ENCODE data around the gene HINFP. TPM values are rescaled to one million over a fixed set of nuclear protein-coding genes. Genes with fewer than 3 reads are reported as not detected.

The HINFP gene
- total and polyA plus RNA-seq, 9 of the 15 experiments (the other 6 are each of a cell fraction or from before 2014, with no cell fraction given): 13.8 to 34.1 (median 22.5) TPM

- TF ChIP-seq ATF6 (CRISPR knock-in tag; IDR thresholded peaks at IDR 0.05): peak; percentile 98
- TF ChIP-seq BRF1 (IDR thresholded peaks at IDR 0.05; ENCODE audit: borderline replicate concordance, extremely low read depth, insufficient read length): no peak
- TF ChIP-seq PHB (CRISPR knock-in tag; IDR thresholded peaks at IDR 0.05): peak; percentile 78
- peak; percentile 99 for TF ChIP-seq POLR2G (IDR thresholded peaks at IDR 0.05; ENCODE audit: low read depth, low read length)
- peak; percentile 92 for TF ChIP-seq GABPB1 (CRISPR knock-in tag; IDR thresholded peaks at IDR 0.05)
- no peak for TF ChIP-seq SMAD3 (CRISPR knock-in tag; conservative IDR thresholded peaks at IDR 0.05)
- no peak for TF ChIP-seq CBX8 (IDR thresholded peaks at IDR 0.05; ENCODE audit: borderline replicate concordance, extremely low read depth, low read depth, low read length, poor library complexity, severe bottlenecking)
- TF ChIP-seq C11orf30 (IDR thresholded peaks at IDR 0.05; ENCODE audit: low read depth): peak; percentile 81
- TF ChIP-seq PREB (CRISPR knock-in tag; IDR thresholded peaks at IDR 0.05): peak; percentile 98
- TF ChIP-seq ATF3 (IDR thresholded peaks at IDR 0.05): no peak; the same call in 1 of the 2 replicates
- peak; percentile 91; the same call in 1 of the 2 replicates for TF ChIP-seq ATF3 (CRISPR knock-in tag; conservative IDR thresholded peaks at IDR 0.05)
- no peak for TF ChIP-seq ZNF121 (CRISPR knock-in tag; conservative IDR thresholded peaks at IDR 0.05)
- TF ChIP-seq BRCA1 (IDR thresholded peaks at IDR 0.05): no peak
- no peak for TF ChIP-seq BRCA1 (CRISPR knock-in tag; IDR thresholded peaks at IDR 0.05)
- no peak for TF ChIP-seq ZNF764 (CRISPR knock-in tag; IDR thresholded peaks at IDR 0.05; ENCODE audit: low read depth)
- peak; percentile 84; the same call in 1 of the 2 replicates for TF ChIP-seq ZBTB9 (CRISPR knock-in tag; IDR thresholded peaks at IDR 0.05)
- TF ChIP-seq RBM15 (IDR thresholded peaks at IDR 0.05; ENCODE audit: insufficient read depth, low read length): 0 out of 2 replicates have a peak, but pooled peaks have one; percentile 21
- no peak for TF ChIP-seq SREBF1 (IDR thresholded peaks at IDR 0.05; ENCODE audit: borderline replicate concordance, low read depth, low read length)
- no peak for TF ChIP-seq HIVEP1 (CRISPR knock-in tag; IDR thresholded peaks at IDR 0.05)
- TF ChIP-seq NFYB (IDR thresholded peaks at IDR 0.05; ENCODE audit: extremely low read depth, insufficient read length): peak; percentile 99
- peak; percentile 47 to 60; a peak in 1 of 4 replicates for TF ChIP-seq MLX (CRISPR knock-in tag; conservative IDR thresholded peaks at IDR 0.05)
Observed at GRCh38 chr11:119095066-119095880, 26.1 kb upstream of the HINFP start (continued).
